ENCODE results near the gene ADCK2.
"Not testable (repeated sequence)": the region's sequence is repeated elsewhere in the genome, so short reads cannot be mapped to it uniquely, and the experiment has no call there.

The ADCK2 gene

GRCh38 chr7:140696680-140697446, 24.1 kb downstream of the ADCK2 start, which contains the start of gene NDUFB2:
NDUFB2 (plus strand) TSS chr7:140696708; CDS start chr7:140696745, 37 bp downstream.
- Histone ChIP-seq H3K4me1 (ENCODE audit: control insufficient read depth, insufficient read depth, low read length) (peaks cover 13% of the 10 kb centered on the region; the same call in 1 of the 2 replicates), H3K4me3 (ENCODE audit: low read depth, low read length) (peak within 1 kb of the TSS; percentile 93), H3K27ac (ENCODE audit: low read depth, low read length) (peak within 1 kb of the TSS; percentile 78), H3K9ac (ENCODE audit: low read length) (peak within 1 kb of the TSS; percentile 83), H3K9me3 (ENCODE audit: control insufficient read depth, insufficient read depth, low read depth, low read length) (no peaks in the 10 kb centered on the region), H3K36me3 (ENCODE audit: control insufficient read depth, insufficient read depth, low read length) (no peaks in the 10 kb centered on the region), H3K27me3 (ENCODE audit: control insufficient read depth, insufficient read depth, low read length) (no peaks in the 10 kb centered on the region)

- no peaks in the 10 kb centered on the region for H3K27me3 ChIP-seq (ENCODE audit: control insufficient read depth, insufficient read depth, low read length)
- no peaks in the 10 kb centered on the region for H3K36me3 ChIP-seq (ENCODE audit: control insufficient read depth, insufficient read depth, low read length)
- peak overlapping the region; percentile 93 for H3K4me3 ChIP-seq (ENCODE audit: low read depth, low read length)
- H3K9ac ChIP-seq (ENCODE audit: low read length) = peak overlapping the region; percentile 83
- H3K9me3 ChIP-seq (ENCODE audit: control insufficient read depth, insufficient read depth, low read depth, low read length) = no peaks in the 10 kb centered on the region
- H3K27ac ChIP-seq (ENCODE audit: low read depth, low read length) = peak overlapping the region; percentile 78; the same call in 1 of the 2 replicates
- H3K4me1 ChIP-seq (ENCODE audit: control insufficient read depth, insufficient read depth, low read length) = peaks cover 13% of the 10 kb centered on the region; the same call in 1 of the 2 replicates
Observed at GRCh38 chr7:140697447-140698143, 24.9 kb downstream of the ADCK2 start.

- Histone ChIP-seq H3K9me3 (ENCODE audit: control insufficient read depth, insufficient read depth, low read depth, low read length) (no peaks in the 10 kb centered on the region), H3K9ac (ENCODE audit: low read length) (no peak overlapping the region), H3K4me3 (ENCODE audit: low read depth, low read length) (no peak overlapping the region; the same call in 1 of the 2 replicates), H3K27ac (ENCODE audit: low read depth, low read length) (no peak overlapping the region), H3K36me3 (ENCODE audit: control insufficient read depth, insufficient read depth, low read length) (peaks cover 4% of the 10 kb centered on the region; the same call in 1 of the 2 replicates), H3K4me1 (ENCODE audit: control insufficient read depth, insufficient read depth, low read length) (peaks cover 13% of the 10 kb centered on the region; the same call in 1 of the 2 replicates), H3K27me3 (ENCODE audit: control insufficient read depth, insufficient read depth, low read length) (no peaks in the 10 kb centered on the region)
Observed at GRCh38 chr7:140698477-140698876, 25.7 kb downstream of the ADCK2 start.

GRCh38 chr7:140702774-140703173, 30.0 kb downstream of the ADCK2 start:
- Histone ChIP-seq H3K27me3 (ENCODE audit: control insufficient read depth, insufficient read depth, low read length) (no peaks in the 10 kb centered on the region), H3K4me3 (ENCODE audit: low read depth, low read length) (no peak overlapping the region), H3K9me3 (ENCODE audit: control insufficient read depth, insufficient read depth, low read depth, low read length) (no peaks in the 10 kb centered on the region), H3K27ac (ENCODE audit: low read depth, low read length) (no peak overlapping the region), H3K9ac (ENCODE audit: low read length) (no peak overlapping the region), H3K4me1 (ENCODE audit: control insufficient read depth, insufficient read depth, low read length) (peaks cover 3% of the 10 kb centered on the region; the same call in 1 of the 2 replicates), H3K36me3 (ENCODE audit: control insufficient read depth, insufficient read depth, low read length) (peaks cover 25% of the 10 kb centered on the region)

- no peak overlapping the region for H3K27ac ChIP-seq (ENCODE audit: low read depth, low read length)
- no peaks in the 10 kb centered on the region for H3K4me1 ChIP-seq (ENCODE audit: control insufficient read depth, insufficient read depth, low read length)
- H3K4me3 ChIP-seq (ENCODE audit: low read depth, low read length) = no peak overlapping the region
- H3K27me3 ChIP-seq (ENCODE audit: control insufficient read depth, insufficient read depth, low read length) = no peaks in the 10 kb centered on the region
- no peak overlapping the region for H3K9ac ChIP-seq (ENCODE audit: low read length)
- no peaks in the 10 kb centered on the region for H3K9me3 ChIP-seq (ENCODE audit: control insufficient read depth, insufficient read depth, low read depth, low read length)
- H3K36me3 ChIP-seq (ENCODE audit: control insufficient read depth, insufficient read depth, low read length) = peaks cover 25% of the 10 kb centered on the region
Observed at GRCh38 chr7:140704205-140704604, 31.5 kb downstream of the ADCK2 start.

- H3K4me1 ChIP-seq (ENCODE audit: control insufficient read depth, insufficient read depth, low read length) = no peaks in the 10 kb centered on the region
- H3K9ac ChIP-seq (ENCODE audit: low read length) = no peak overlapping the region
- H3K9me3 ChIP-seq (ENCODE audit: control insufficient read depth, insufficient read depth, low read depth, low read length) = no peaks in the 10 kb centered on the region
- H3K27ac ChIP-seq (ENCODE audit: low read depth, low read length) = no peak overlapping the region
- H3K4me3 ChIP-seq (ENCODE audit: low read depth, low read length) = no peak overlapping the region
- H3K36me3 ChIP-seq (ENCODE audit: control insufficient read depth, insufficient read depth, low read length) = peaks cover 25% of the 10 kb centered on the region
- H3K27me3 ChIP-seq (ENCODE audit: control insufficient read depth, insufficient read depth, low read length) = no peaks in the 10 kb centered on the region
Observed at GRCh38 chr7:140707132-140707531, 34.4 kb downstream of the ADCK2 start.

GRCh38 chr7:140708764-140709163, 36.0 kb downstream of the ADCK2 start:
- H3K27me3 ChIP-seq (ENCODE audit: control insufficient read depth, insufficient read depth, low read length); H3K9me3 ChIP-seq (ENCODE audit: control insufficient read depth, insufficient read depth, low read depth, low read length); H3K4me1 ChIP-seq (ENCODE audit: control insufficient read depth, insufficient read depth, low read length): not testable (repeated sequence)

GRCh38 chr7:140712392-140712791, 39.6 kb downstream of the ADCK2 start:
- H3K9ac ChIP-seq (ENCODE audit: low read length); H3K9me3 ChIP-seq (ENCODE audit: control insufficient read depth, insufficient read depth, low read depth, low read length); H3K4me1 ChIP-seq (ENCODE audit: control insufficient read depth, insufficient read depth, low read length); H3K27me3 ChIP-seq (ENCODE audit: control insufficient read depth, insufficient read depth, low read length); H3K27ac ChIP-seq (ENCODE audit: low read depth, low read length); H3K36me3 ChIP-seq (ENCODE audit: control insufficient read depth, insufficient read depth, low read length); H3K4me3 ChIP-seq (ENCODE audit: low read depth, low read length): not testable (repeated sequence)

More at GRCh38 chr7:140708764-140709163, 36.0 kb downstream of the ADCK2 start:
- not testable (repeated sequence) for H3K27ac ChIP-seq (ENCODE audit: low read depth, low read length); H3K4me3 ChIP-seq (ENCODE audit: low read depth, low read length); H3K9ac ChIP-seq (ENCODE audit: low read length)
- H3K36me3 ChIP-seq (ENCODE audit: control insufficient read depth, insufficient read depth, low read length) = peaks cover 21% of the 10 kb centered on the region

- Histone ChIP-seq H3K9ac (ENCODE audit: low read length) (no peak overlapping the region), H3K36me3 (ENCODE audit: control insufficient read depth, insufficient read depth, low read length) (no peaks in the 10 kb centered on the region), H3K27ac (ENCODE audit: low read depth, low read length) (no peak overlapping the region), H3K4me3 (ENCODE audit: low read depth, low read length) (no peak overlapping the region), H3K4me1 (ENCODE audit: control insufficient read depth, insufficient read depth, low read length) (no peaks in the 10 kb centered on the region), H3K27me3 (ENCODE audit: control insufficient read depth, insufficient read depth, low read length) (no peaks in the 10 kb centered on the region), H3K9me3 (ENCODE audit: control insufficient read depth, insufficient read depth, low read depth, low read length) (no peaks in the 10 kb centered on the region; the same call in 1 of the 2 replicates)
Observed at GRCh38 chr7:140714331-140715040, 41.7 kb downstream of the ADCK2 start.

GRCh38 chr7:140719721-140720120, 47.0 kb downstream of the ADCK2 start:
- Histone ChIP-seq H3K36me3 (ENCODE audit: control insufficient read depth, insufficient read depth, low read length) (no peaks in the 10 kb centered on the region), H3K9me3 (ENCODE audit: control insufficient read depth, insufficient read depth, low read depth, low read length) (no peaks in the 10 kb centered on the region), H3K4me1 (ENCODE audit: control insufficient read depth, insufficient read depth, low read length) (no peaks in the 10 kb centered on the region), H3K4me3 (ENCODE audit: low read depth, low read length) (no peak overlapping the region), H3K27ac (ENCODE audit: low read depth, low read length) (no peak overlapping the region), H3K9ac (ENCODE audit: low read length) (no peak overlapping the region), H3K27me3 (ENCODE audit: control insufficient read depth, insufficient read depth, low read length) (no peaks in the 10 kb centered on the region)

Data from HUES6 (cell line).